Thyroid gland (tissue), 4 donors: Measurements from ENCODE around the gene PMP22.

Experiments used
- POLR2A ChIP-seq, 2 donors: fragments of 450-650 bp; IDR thresholded peaks; one replicate each; pipeline ENCODE4 v1.6.1; 2017; ENCODE audit warnings: antibody characterized with exemption in 2 of 2, mild to moderate bottlenecking in 2 of 2, moderate library complexity in 1 of 2
- TF ChIP-seq, protein P1 (sequence below), 6 experiments: fragments of 200-600 bp in 3 of 6; fragments of 450-650 bp in 3 of 6; sonication (generic) in 3 of 6; IDR thresholded peaks; one replicate each; pipeline ENCODE4 v1.5.1; 2016 to 2019; ENCODE audit warnings: antibody characterized with exemption in 6 of 6, mild to moderate bottlenecking in 2 of 6, inconsistent platforms in 1 of 6, moderate library complexity in 1 of 6

DNA sequence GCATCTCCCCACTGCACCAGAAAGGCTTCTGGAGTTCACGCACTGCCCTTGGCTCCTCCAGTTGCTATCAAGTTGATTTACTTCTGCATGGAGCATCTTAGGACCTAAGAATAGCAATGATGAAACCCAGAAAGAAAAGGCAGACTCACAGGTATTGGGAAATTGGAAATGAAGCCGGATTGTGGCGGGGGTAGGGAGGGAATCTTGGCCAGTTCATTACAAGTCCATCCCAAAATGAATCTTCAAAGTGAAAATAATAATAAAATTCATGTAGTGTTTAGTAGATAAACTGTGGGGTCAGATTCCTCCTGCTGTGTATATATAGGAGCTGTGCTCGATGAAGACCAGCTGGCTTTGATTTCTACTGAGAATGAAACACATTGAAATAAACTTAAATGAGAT lies 42.6 kb upstream of the PMP22 start:
- no peak for TF ChIP-seq POLR2A (IDR thresholded peaks at IDR 0.05)
- TF ChIP-seq, protein P1, sequence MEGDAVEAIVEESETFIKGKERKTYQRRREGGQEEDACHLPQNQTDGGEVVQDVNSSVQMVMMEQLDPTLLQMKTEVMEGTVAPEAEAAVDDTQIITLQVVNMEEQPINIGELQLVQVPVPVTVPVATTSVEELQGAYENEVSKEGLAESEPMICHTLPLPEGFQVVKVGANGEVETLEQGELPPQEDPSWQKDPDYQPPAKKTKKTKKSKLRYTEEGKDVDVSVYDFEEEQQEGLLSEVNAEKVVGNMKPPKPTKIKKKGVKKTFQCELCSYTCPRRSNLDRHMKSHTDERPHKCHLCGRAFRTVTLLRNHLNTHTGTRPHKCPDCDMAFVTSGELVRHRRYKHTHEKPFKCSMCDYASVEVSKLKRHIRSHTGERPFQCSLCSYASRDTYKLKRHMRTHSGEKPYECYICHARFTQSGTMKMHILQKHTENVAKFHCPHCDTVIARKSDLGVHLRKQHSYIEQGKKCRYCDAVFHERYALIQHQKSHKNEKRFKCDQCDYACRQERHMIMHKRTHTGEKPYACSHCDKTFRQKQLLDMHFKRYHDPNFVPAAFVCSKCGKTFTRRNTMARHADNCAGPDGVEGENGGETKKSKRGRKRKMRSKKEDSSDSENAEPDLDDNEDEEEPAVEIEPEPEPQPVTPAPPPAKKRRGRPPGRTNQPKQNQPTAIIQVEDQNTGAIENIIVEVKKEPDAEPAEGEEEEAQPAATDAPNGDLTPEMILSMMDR (IDR thresholded peaks at IDR 0.05), result no peak
